HepG2 (cell line): Measurements from ENCODE around the gene P4HB. TPM values are rescaled to one million over a fixed set of nuclear protein-coding genes. Genes with fewer than 3 reads are reported as not detected.

ENCODE experiments used
- AGO2 ChIP-seq: fragments of 200-400 bp; formaldehyde crosslinking; optimal IDR thresholded peaks from 2 replicates; pipeline ENCODE3; 2017; ENCODE audit warnings: mild to moderate bottlenecking, low read depth, low read length, moderate library complexity
- CBFB ChIP-seq: sonication (generic); formaldehyde crosslinking; IDR thresholded peaks from 2 replicates; pipeline ENCODE4 v1.4.0; 2020; ENCODE audit warnings: missing genetic modification reagents
- KDM5B ChIP-seq: sonication (generic); formaldehyde crosslinking; IDR thresholded peaks from 2 replicates; pipeline ENCODE4 v1.4.0; 2020; ENCODE audit warnings: missing genetic modification reagents, mild to moderate bottlenecking, borderline replicate concordance
- MLXIP ChIP-seq: sonication (generic); formaldehyde crosslinking; IDR thresholded peaks from 2 replicates; pipeline ENCODE4 v1.9.0; 2021; ENCODE audit warnings: missing genetic modification reagents, borderline replicate concordance
- NFKB2 ChIP-seq: sonication (generic); formaldehyde crosslinking; IDR thresholded peaks from 2 replicates; pipeline ENCODE4 v1.4.0; 2020; ENCODE audit warnings: missing genetic modification reagents, borderline replicate concordance
- RORA ChIP-seq: sonication (generic); formaldehyde crosslinking; IDR thresholded peaks from 2 replicates; pipeline ENCODE4 v1.5.0; 2020; ENCODE audit warnings: mild to moderate bottlenecking, missing genetic modification reagents, moderate library complexity
- SAFB2 ChIP-seq: sonication (generic); formaldehyde crosslinking; IDR thresholded peaks from 2 replicates; pipeline ENCODE4 v1.5.1; 2020; ENCODE audit warnings: missing genetic modification reagents, low read depth, mild to moderate bottlenecking, borderline replicate concordance
- SOX13 ChIP-seq, 3 experiments: fragments of 450-650 bp in 1 of 3; sonication (generic) in 1 of 3; formaldehyde crosslinking in 1 of 3; IDR thresholded peaks in 2 of 3; conservative IDR thresholded peaks in 1 of 3; 2 replicates each; pipeline versions ENCODE4 v1.5.0 to v1.6.1; 2016 to 2020; ENCODE audit warnings: antibody characterized with exemption in 1 of 3, mild to moderate bottlenecking in 1 of 3, missing compliant biosample characterization in 1 of 3, missing genetic modification reagents in 1 of 3, moderate library complexity in 1 of 3
- ZNF558 ChIP-seq: sonication (generic); formaldehyde crosslinking; IDR thresholded peaks from 2 replicates; pipeline ENCODE4 v1.9.0; 2022; ENCODE audit warnings: mild to moderate bottlenecking, missing genetic modification reagents, borderline replicate concordance
- ZNF614 ChIP-seq: IDR thresholded peaks from 2 replicates; pipeline ENCODE4 v1.6.1; 2018; ENCODE audit warnings: missing biosample characterization, missing genetic modification reagents, inconsistent platforms, borderline replicate concordance
- ZNF768 ChIP-seq: sonication (generic); formaldehyde crosslinking; IDR thresholded peaks from 2 replicates; pipeline ENCODE4 v1.4.0; 2020; ENCODE audit warnings: missing genetic modification reagents
- ZNF883 ChIP-seq: sonication (generic); formaldehyde crosslinking; IDR thresholded peaks from 2 replicates; pipeline ENCODE4 v1.5.1; 2020; ENCODE audit warnings: mild to moderate bottlenecking, missing genetic modification reagents; ENCODE audit errors: not compliant biosample characterization
- ZSCAN30 ChIP-seq: sonication (generic); formaldehyde crosslinking; IDR thresholded peaks from 2 replicates; pipeline ENCODE4 v1.5.0; 2020; ENCODE audit warnings: mild to moderate bottlenecking, missing genetic modification reagents
- polyA plus RNA-seq, 8 experiments: library from polyadenylated mRNA; depleted of rRNA in 3 of 8; stranded (reverse) in 7 of 8; unstranded in 1 of 8; fragments of >200 nt; fragmentation: Illumina TruSeq in 4 of 8; extraction: Trizol in 4 of 8; gene quantifications; 2 replicates each; pipeline versions ENCODE4 v1.2.1 to v1.2.3, GENCODE V29; 2011 to 2016; ENCODE audit warnings: low read depth in 4 of 8, missing spikeins in 1 of 8, mixed read lengths in 1 of 8; ENCODE audit not compliant: insufficient read depth in 1 of 8
- total RNA-seq, 5 experiments: library from RNA; depleted of rRNA; stranded (reverse); fragments of >200 nt; fragmentation: Illumina TruSeq; extraction: Trizol; gene quantifications; 2 replicates each; pipeline ENCODE4 v1.2.3, GENCODE V29; 2016; ENCODE audit warnings: low read depth in 1 of 5
- TF ChIP-seq, protein P1 (sequence below): sonication (generic); formaldehyde crosslinking; IDR thresholded peaks from 2 replicates; pipeline ENCODE4 v1.4.0; 2020; ENCODE audit warnings: missing genetic modification reagents, borderline replicate concordance

P4HB gene
- total and polyA plus RNA-seq, 2 of the 13 experiments (the other 11 are each of a cell fraction or from before 2014, with no cell fraction given): 185 to 782 TPM

GRCh38 chr17:81870131-81870980 is 10.0 kb upstream of the P4HB start (continued):
- TF ChIP-seq ZNF768 (CRISPR knock-in tag) (peak; percentile 38; the same call in 1 of the 2 replicates), ZSCAN30 (CRISPR knock-in tag) (no peak), SOX13 (IDR thresholded peaks at IDR 0.05) (no peak), SOX13 (CRISPR knock-in tag; conservative IDR thresholded peaks at IDR 0.05 in 1 of 2, IDR thresholded peaks at IDR 0.05 in 1 of 2) (no peak), AGO2 (peak; percentile 13), RORA (CRISPR knock-in tag) (no peak), NFKB2 (peak; percentile 69), SAFB2 (CRISPR knock-in tag) (no peak; the same call in 1 of the 2 replicates), ZNF883 (CRISPR knock-in tag) (no peak), ZNF614 (no peak; the same call in 1 of the 2 replicates), KDM5B (CRISPR knock-in tag) (peak; percentile 85; the same call in 1 of the 2 replicates), CBFB (CRISPR knock-in tag) (no peak), ZNF558 (CRISPR knock-in tag) (peak; percentile 66; the same call in 1 of the 2 replicates), MLXIP (CRISPR knock-in tag) (no peak)
- TF ChIP-seq, protein P1, sequence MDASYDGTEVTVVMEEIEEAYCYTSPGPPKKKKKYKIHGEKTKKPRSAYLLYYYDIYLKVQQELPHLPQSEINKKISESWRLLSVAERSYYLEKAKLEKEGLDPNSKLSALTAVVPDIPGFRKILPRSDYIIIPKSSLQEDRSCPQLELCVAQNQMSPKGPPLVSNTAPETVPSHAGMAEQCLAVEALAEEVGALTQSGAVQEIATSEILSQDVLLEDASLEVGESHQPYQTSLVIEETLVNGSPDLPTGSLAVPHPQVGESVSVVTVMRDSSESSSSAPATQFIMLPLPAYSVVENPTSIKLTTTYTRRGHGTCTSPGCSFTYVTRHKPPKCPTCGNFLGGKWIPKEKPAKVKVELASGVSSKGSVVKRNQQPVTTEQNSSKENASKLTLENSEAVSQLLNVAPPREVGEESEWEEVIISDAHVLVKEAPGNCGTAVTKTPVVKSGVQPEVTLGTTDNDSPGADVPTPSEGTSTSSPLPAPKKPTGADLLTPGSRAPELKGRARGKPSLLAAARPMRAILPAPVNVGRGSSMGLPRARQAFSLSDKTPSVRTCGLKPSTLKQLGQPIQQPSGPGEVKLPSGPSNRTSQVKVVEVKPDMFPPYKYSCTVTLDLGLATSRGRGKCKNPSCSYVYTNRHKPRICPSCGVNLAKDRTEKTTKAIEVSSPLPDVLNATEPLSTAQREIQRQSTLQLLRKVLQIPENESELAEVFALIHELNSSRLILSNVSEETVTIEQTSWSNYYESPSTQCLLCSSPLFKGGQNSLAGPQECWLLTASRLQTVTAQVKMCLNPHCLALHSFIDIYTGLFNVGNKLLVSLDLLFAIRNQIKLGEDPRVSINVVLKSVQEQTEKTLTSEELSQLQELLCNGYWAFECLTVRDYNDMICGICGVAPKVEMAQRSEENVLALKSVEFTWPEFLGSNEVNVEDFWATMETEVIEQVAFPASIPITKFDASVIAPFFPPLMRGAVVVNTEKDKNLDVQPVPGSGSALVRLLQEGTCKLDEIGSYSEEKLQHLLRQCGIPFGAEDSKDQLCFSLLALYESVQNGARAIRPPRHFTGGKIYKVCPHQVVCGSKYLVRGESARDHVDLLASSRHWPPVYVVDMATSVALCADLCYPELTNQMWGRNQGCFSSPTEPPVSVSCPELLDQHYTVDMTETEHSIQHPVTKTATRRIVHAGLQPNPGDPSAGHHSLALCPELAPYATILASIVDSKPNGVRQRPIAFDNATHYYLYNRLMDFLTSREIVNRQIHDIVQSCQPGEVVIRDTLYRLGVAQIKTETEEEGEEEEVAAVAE (CRISPR knock-in tag): peak; percentile 57
